ENCODE data around the gene DPEP2NB.
"Not testable (repeated sequence)": the region's sequence is repeated elsewhere in the genome, so short reads cannot be mapped to it uniquely, and the experiment has no call there.

The DPEP2NB gene

GRCh38 chr16:68031951-68032350 lies 16.2 kb upstream of the DPEP2NB start:
- no peak for DNase-seq (ENCODE audit: extremely low read depth, low read depth)

GRCh38 chr16:68030108-68030507 lies 14.4 kb upstream of the DPEP2NB start:
- not testable (repeated sequence) for DNase-seq (ENCODE audit: extremely low read depth, low read depth)

More at GRCh38 chr16:68031951-68032350, 16.2 kb upstream of the DPEP2NB start:
- no peak for TF ChIP-seq CTCF (IDR thresholded peaks at IDR 0.05; ENCODE audit: low read depth, low read length)

GRCh38 chr16:68028996-68029395 lies 13.3 kb upstream of the DPEP2NB start:
- TF ChIP-seq CTCF (IDR thresholded peaks at IDR 0.05; ENCODE audit: low read depth, low read length), result no peak
- DNase-seq (ENCODE audit: extremely low read depth, low read depth), result no peak

- TF ChIP-seq CTCF (IDR thresholded peaks at IDR 0.05; ENCODE audit: low read depth, low read length), result no peak
- DNase-seq (ENCODE audit: extremely low read depth, low read depth), result peak; percentile 64
These were observed 7.2 kb upstream of the DPEP2NB start, which contains the start of the genes DDX28 and DUS2 for GRCh38 chr16:68022728-68023537. TSS of gene DDX28 (minus strand) at chr16:68023232. CDS start at chr16:68023202, 30 bp downstream. TSS of gene DUS2 (plus strand) at chr16:68023284. CDS start at chr16:68038024, 14,740 bp downstream.

GRCh38 chr16:68022278-68022727 lies 6.6 kb upstream of the DPEP2NB start:
- no peak for DNase-seq (ENCODE audit: extremely low read depth, low read depth)
- TF ChIP-seq CTCF (IDR thresholded peaks at IDR 0.05; ENCODE audit: low read depth, low read length), result no peak

- TF ChIP-seq CTCF (IDR thresholded peaks at IDR 0.05; ENCODE audit: low read depth, low read length), result no peak
- no peak for DNase-seq (ENCODE audit: extremely low read depth, low read depth)
These were observed 5.8 kb upstream of the DPEP2NB start for GRCh38 chr16:68021490-68021889.

GRCh38 chr16:68019167-68019680 lies 3.5 kb upstream of the DPEP2NB start:
- no peak for DNase-seq (ENCODE audit: extremely low read depth, low read depth)
- TF ChIP-seq CTCF (IDR thresholded peaks at IDR 0.05; ENCODE audit: low read depth, low read length), result no peak
